Measurements from ENCODE around the gene MXI1. TPM values are rescaled to one million over a fixed set of nuclear protein-coding genes. Genes with fewer than 3 reads are reported as not detected.
A peak's percentile ranks its signal among the peaks of the same experiment; 100 is the strongest.
"Not testable (repeated sequence)": the region's sequence is repeated elsewhere in the genome, so short reads cannot be mapped to it uniquely, and the experiment has no call there.

MXI1 gene
- total RNA-seq, 2 experiments from 2014 or later: 24.4 to 27.5 TPM

DNA sequence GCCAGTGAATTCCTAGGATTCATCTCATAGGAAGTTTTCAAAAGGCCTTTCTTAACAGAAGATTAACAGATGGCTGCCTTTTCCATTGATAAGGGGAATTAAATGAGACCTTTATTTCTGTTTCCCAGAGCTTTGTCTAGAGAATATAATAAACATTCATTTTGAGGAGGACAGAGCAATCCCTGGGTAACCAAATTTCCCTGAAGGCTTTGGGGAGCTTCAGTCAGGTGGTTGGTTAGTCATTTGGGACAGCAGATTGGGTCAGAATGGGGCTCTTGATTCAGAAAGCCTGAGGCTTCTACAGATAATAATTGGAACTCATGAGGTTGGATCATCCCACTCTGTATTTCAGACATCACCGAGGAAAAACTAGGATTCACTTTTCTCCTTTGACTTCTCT lies 21.8 kb downstream of the MXI1 start:
- Mint-ChIP-seq H3K36me3 (ENCODE audit: low read depth) (peaks cover 6% of the 10 kb centered on the region), H3K4me3 (no peak overlapping the region), H3K4me1 (ENCODE audit: low read depth) (peaks cover 24% of the 10 kb centered on the region), H3K27ac (no peak overlapping the region), H3K9me3 (no peaks in the 10 kb centered on the region), H3K27me3 (ENCODE audit: low read depth) (no peaks in the 10 kb centered on the region)
- CTCF ChIA-PET: interaction anchor here (0.6 to 1.1 kb wide), 6 partner anchors 17 to 319 kb away, joined by 3 to 5 read pairs (median 4); no protein-coding TSS in a partner anchor
- intact Hi-C loops (cut with micrococcal nuclease): loop anchor here (5.0 to 10.0 kb wide), 2 partner anchors 344 to 688 kb away; partner anchors contain the start of genes BBIP1 and SHOC2
- DNase-seq: no peak

- no peak for DNase-seq
- H3K9me3 Mint-ChIP-seq: no peaks in the 10 kb centered on the region
- H3K27ac Mint-ChIP-seq: no peak overlapping the region
- CTCF ChIA-PET: interaction anchor here (0.5 to 2.3 kb wide), 2 partner anchors 27 to 47 kb away, joined by 3 to 5 read pairs; no protein-coding TSS in a partner anchor
- peaks cover 10% of the 10 kb centered on the region for H3K4me1 Mint-ChIP-seq (ENCODE audit: low read depth)
- intact Hi-C loops (cut with micrococcal nuclease): no loop called here
- H3K36me3 Mint-ChIP-seq (ENCODE audit: low read depth): peaks cover 20% of the 10 kb centered on the region
- H3K4me3 Mint-ChIP-seq: no peak overlapping the region
- no peaks in the 10 kb centered on the region for H3K27me3 Mint-ChIP-seq (ENCODE audit: low read depth)
These were observed 26.4 kb downstream of the MXI1 start for GRCh38 chr10:110233846-110234245.

DNA sequence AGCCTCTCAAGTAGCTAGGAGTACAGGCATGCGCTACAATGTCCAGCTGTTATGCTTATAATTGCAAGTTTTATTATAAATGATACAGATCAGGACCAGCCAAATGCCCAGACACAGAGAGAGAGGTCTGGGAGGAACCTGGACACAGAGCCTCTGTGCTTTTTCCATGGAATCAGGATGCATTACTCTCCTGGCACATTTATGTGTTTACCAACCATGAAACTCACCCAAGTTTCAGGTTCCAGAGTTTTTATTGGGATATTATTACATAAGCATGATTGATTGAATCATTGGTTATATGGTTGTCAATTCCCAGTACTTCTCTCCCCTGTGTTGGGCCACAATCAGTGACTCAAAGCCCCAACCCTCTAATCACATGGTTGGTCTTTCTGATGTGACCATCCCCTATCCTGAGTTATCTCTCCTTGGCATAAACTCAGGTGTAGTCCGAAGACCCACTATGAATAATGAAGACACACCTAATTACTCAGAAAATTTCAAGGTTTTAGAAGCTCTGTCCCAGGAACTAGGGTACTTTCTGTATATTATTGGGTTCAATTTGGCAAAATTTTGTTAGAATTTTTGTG lies 30.6 kb downstream of the MXI1 start:
- intact Hi-C loops (cut with micrococcal nuclease): no loop called here
- Mint-ChIP-seq H3K36me3 (ENCODE audit: low read depth) (peaks cover 17% of the 10 kb centered on the region), H3K4me3 (no peak overlapping the region), H3K27me3 (ENCODE audit: low read depth) (no peaks in the 10 kb centered on the region), H3K9me3 (no peaks in the 10 kb centered on the region), H3K27ac (no peak overlapping the region), H3K4me1 (ENCODE audit: low read depth) (peaks cover 28% of the 10 kb centered on the region)
- no peak for DNase-seq
- CTCF ChIA-PET: no interaction called here

- CTCF ChIA-PET: interaction anchor here (1.0 kb wide), 1 partner anchor 43 kb away, joined by 6 read pairs; no protein-coding TSS in a partner anchor
- no peaks in the 10 kb centered on the region for H3K9me3 Mint-ChIP-seq
- no peak overlapping the region for H3K27ac Mint-ChIP-seq
- intact Hi-C loops (cut with micrococcal nuclease): loop anchor here (5.0 kb wide), 1 partner anchor 37 kb away; no protein-coding TSS in a partner anchor
- H3K36me3 Mint-ChIP-seq (ENCODE audit: low read depth): peaks cover 17% of the 10 kb centered on the region
- H3K27me3 Mint-ChIP-seq (ENCODE audit: low read depth): no peaks in the 10 kb centered on the region
- H3K4me3 Mint-ChIP-seq: no peak overlapping the region
- no peak for DNase-seq
- H3K4me1 Mint-ChIP-seq (ENCODE audit: low read depth): peaks cover 33% of the 10 kb centered on the region
These were observed 32.5 kb downstream of the MXI1 start for GRCh38 chr10:110239892-110240291.

DNA sequence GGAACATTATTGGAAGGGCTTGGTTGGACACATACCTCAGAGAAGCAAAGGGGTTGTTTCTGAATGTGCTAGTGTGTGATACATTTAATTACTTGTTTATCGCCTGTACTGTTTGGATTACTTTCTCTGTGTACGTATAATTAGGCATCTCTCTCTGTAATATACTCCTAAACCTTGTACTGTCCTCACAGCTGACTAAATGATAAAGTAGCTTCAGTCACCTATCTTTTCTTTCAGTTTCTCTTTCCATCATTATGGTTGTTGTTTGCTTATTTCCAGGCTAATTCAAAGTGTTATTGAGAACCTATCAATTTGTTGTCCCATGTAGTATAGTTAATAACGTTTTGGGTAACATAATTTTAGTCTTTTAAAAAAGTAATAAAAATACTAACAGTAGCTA lies 34.0 kb downstream of the MXI1 start:
- H3K36me3 Mint-ChIP-seq (ENCODE audit: low read depth): peaks cover 23% of the 10 kb centered on the region
- no peak overlapping the region for H3K27ac Mint-ChIP-seq
- H3K4me1 Mint-ChIP-seq (ENCODE audit: low read depth): peaks cover 33% of the 10 kb centered on the region
- no peak overlapping the region for H3K4me3 Mint-ChIP-seq
- intact Hi-C loops (cut with micrococcal nuclease): loop anchor here (5.0 kb wide), 1 partner anchor 36 kb away; no protein-coding TSS in a partner anchor
- no peak for DNase-seq
- H3K27me3 Mint-ChIP-seq (ENCODE audit: low read depth): peaks cover 3% of the 10 kb centered on the region
- CTCF ChIA-PET: interaction anchor here (0.8 to 1.2 kb wide), 3 partner anchors 35 to 103 kb away, joined by 3 read pairs; no protein-coding TSS in a partner anchor
- H3K9me3 Mint-ChIP-seq: no peaks in the 10 kb centered on the region

DNA sequence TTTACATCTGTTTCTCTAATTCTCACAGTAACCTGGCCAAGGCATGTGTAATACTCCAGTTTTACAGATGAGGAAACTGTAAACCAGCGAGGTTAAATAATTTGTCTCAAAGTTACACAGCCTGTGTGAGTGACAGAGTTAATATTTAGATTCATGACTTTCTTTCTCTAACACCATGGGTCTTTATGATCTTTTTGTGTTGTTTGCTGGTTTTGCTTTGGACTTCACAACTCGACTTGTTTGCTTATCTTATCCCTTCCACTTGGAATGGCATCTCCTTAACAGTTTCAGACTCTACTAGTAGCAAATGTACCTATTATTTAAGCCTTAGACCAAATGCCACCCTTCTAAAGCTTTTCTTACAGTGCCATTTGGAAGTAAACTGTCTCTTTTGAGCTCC lies 34.4 kb downstream of the MXI1 start:
- no peaks in the 10 kb centered on the region for H3K9me3 Mint-ChIP-seq
- peaks cover 33% of the 10 kb centered on the region for H3K4me1 Mint-ChIP-seq (ENCODE audit: low read depth)
- no peak overlapping the region for H3K27ac Mint-ChIP-seq
- H3K4me3 Mint-ChIP-seq: no peak overlapping the region
- peaks cover 27% of the 10 kb centered on the region for H3K36me3 Mint-ChIP-seq (ENCODE audit: low read depth)
- CTCF ChIA-PET: interaction anchor here (0.8 to 1.2 kb wide), 3 partner anchors 36 to 103 kb away, joined by 3 read pairs; no protein-coding TSS in a partner anchor
- no peak for DNase-seq
- peaks cover 4% of the 10 kb centered on the region for H3K27me3 Mint-ChIP-seq (ENCODE audit: low read depth)
- intact Hi-C loops (cut with micrococcal nuclease): loop anchor here (5.0 kb wide), 1 partner anchor 35 kb away; no protein-coding TSS in a partner anchor

- peaks cover 33% of the 10 kb centered on the region for H3K4me1 Mint-ChIP-seq (ENCODE audit: low read depth)
- no peak for DNase-seq
- no peaks in the 10 kb centered on the region for H3K9me3 Mint-ChIP-seq
- no peak overlapping the region for H3K4me3 Mint-ChIP-seq
- H3K27me3 Mint-ChIP-seq (ENCODE audit: low read depth): peaks cover 7% of the 10 kb centered on the region
- H3K27ac Mint-ChIP-seq: no peak overlapping the region
- H3K36me3 Mint-ChIP-seq (ENCODE audit: low read depth): peaks cover 28% of the 10 kb centered on the region
- intact Hi-C loops (cut with micrococcal nuclease): loop anchor here (5.0 kb wide), 1 partner anchor 35 kb away; no protein-coding TSS in a partner anchor
- CTCF ChIA-PET: interaction anchor here (1.0 to 1.2 kb wide), 3 partner anchors 27 to 37 kb away, joined by 3 read pairs; no protein-coding TSS in a partner anchor
These were observed 35.1 kb downstream of the MXI1 start for GRCh38 chr10:110242511-110242910.

DNA sequence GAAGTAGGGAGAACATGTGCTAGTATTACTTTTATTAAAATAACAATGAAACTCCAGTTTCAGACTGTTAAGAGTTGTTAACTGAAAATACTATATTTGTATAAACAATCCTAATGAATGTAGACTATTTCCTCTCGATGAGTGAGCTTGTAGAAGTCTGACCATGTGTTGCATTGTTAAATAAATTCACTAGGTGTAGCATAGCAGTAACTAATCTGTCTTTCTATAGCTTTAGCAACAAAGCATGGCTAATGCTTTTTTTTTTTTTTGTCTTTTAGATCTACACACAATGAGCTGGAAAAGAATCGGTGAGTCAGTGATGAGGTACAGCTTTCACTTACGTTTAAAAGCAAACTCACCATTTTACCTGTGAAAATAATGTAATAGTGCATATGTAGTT lies 37.1 kb downstream of the MXI1 start:
- peaks cover 30% of the 10 kb centered on the region for H3K4me1 Mint-ChIP-seq (ENCODE audit: low read depth)
- CTCF ChIA-PET: interaction anchor here (0.9 to 2.1 kb wide), 2 partner anchors 12 to 38 kb away, joined by 4 to 9 read pairs; no protein-coding TSS in a partner anchor
- H3K9me3 Mint-ChIP-seq: no peaks in the 10 kb centered on the region
- H3K36me3 Mint-ChIP-seq (ENCODE audit: low read depth): peaks cover 21% of the 10 kb centered on the region
- H3K4me3 Mint-ChIP-seq: no peak overlapping the region
- DNase-seq: no peak
- H3K27ac Mint-ChIP-seq: no peak overlapping the region
- peaks cover 7% of the 10 kb centered on the region for H3K27me3 Mint-ChIP-seq (ENCODE audit: low read depth)
- intact Hi-C loops (cut with micrococcal nuclease): loop anchor here (5.0 kb wide), 1 partner anchor 33 kb away; no protein-coding TSS in a partner anchor

GRCh38 chr10:110247833-110248232 lies 40.4 kb downstream of the MXI1 start:
- H3K27ac Mint-ChIP-seq; CTCF ChIA-PET; intact Hi-C loops (cut with micrococcal nuclease); H3K9me3 Mint-ChIP-seq; DNase-seq; H3K4me3 Mint-ChIP-seq; H3K27me3 Mint-ChIP-seq (ENCODE audit: low read depth): not testable (repeated sequence)
- Mint-ChIP-seq H3K36me3 (ENCODE audit: low read depth) (peaks cover 21% of the 10 kb centered on the region), H3K4me1 (ENCODE audit: low read depth) (peaks cover 35% of the 10 kb centered on the region)

DNA sequence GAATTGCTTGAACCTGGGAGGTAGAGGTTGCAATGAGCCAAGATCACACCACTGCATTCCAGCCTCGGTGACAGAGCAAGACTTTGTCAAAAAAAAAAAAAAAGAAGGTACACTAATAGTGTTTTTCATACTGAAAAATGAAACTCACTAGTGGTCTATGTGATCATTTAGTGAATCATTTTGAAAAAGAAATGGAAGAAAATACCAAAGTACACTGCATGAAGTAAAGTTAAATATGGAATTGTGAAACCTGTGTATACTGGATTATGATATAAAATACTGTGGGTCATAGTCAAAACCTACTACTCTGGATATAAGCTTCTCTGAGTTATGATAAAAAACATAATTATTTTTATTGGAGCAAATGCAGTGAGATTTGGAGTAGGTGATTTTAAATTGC lies 42.1 kb downstream of the MXI1 start:
- peaks cover 27% of the 10 kb centered on the region for H3K36me3 Mint-ChIP-seq (ENCODE audit: low read depth)
- H3K4me3 Mint-ChIP-seq; H3K9me3 Mint-ChIP-seq; intact Hi-C loops (cut with micrococcal nuclease); H3K27ac Mint-ChIP-seq: not testable (repeated sequence)
- H3K4me1 Mint-ChIP-seq (ENCODE audit: low read depth): peaks cover 42% of the 10 kb centered on the region
- DNase-seq: peak; percentile 25
- peaks cover 15% of the 10 kb centered on the region for H3K27me3 Mint-ChIP-seq (ENCODE audit: low read depth)
- CTCF ChIA-PET: interaction anchor here (0.8 to 1.3 kb wide), 4 partner anchors 25 to 112 kb away, joined by 3 to 5 read pairs (median 3); no protein-coding TSS in a partner anchor

GRCh38 chr10:110251392-110251791 lies 44.0 kb downstream of the MXI1 start:
- DNase-seq, H3K27ac Mint-ChIP-seq, CTCF ChIA-PET, H3K4me3 Mint-ChIP-seq, H3K9me3 Mint-ChIP-seq: not testable (repeated sequence)
- intact Hi-C loops (cut with micrococcal nuclease): loop anchor here (1.0 to 2.0 kb wide), 4 partner anchors 17 to 42 kb away; no protein-coding TSS in a partner anchor
- Mint-ChIP-seq H3K36me3 (ENCODE audit: low read depth) (peaks cover 30% of the 10 kb centered on the region), H3K4me1 (ENCODE audit: low read depth) (peaks cover 41% of the 10 kb centered on the region), H3K27me3 (ENCODE audit: low read depth) (peaks cover 12% of the 10 kb centered on the region)

DNA sequence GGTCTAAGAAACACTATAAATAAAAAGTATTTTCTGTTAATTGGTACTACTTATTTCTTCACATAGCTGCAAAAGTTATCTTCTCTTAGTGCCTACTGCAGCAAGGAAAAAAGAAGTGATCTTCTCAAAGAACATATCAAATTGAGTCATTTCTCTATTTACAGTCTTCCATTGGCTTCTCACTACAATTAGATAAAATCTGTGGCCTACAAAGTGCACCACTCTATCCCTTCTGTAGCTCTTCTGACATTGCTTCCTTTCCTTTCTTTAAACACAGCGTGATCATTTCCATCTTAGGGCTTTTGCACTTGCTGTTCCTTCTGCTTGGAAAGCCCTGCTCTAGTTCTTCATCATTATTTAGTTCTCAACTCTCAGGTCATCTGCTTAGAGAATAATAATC lies 44.7 kb downstream of the MXI1 start:
- DNase-seq: no peak
- CTCF ChIA-PET: no interaction called here
- Mint-ChIP-seq H3K4me1 (ENCODE audit: low read depth) (peaks cover 41% of the 10 kb centered on the region), H3K4me3 (no peak overlapping the region), H3K27ac (no peak overlapping the region), H3K36me3 (ENCODE audit: low read depth) (peaks cover 23% of the 10 kb centered on the region), H3K27me3 (ENCODE audit: low read depth) (peaks cover 8% of the 10 kb centered on the region), H3K9me3 (peaks cover 7% of the 10 kb centered on the region)
- intact Hi-C loops (cut with micrococcal nuclease): no loop called here
